K562 (cell line): ENCODE results near the gene PPP1R36.

Experiments used
- ATF2 ChIP-seq: sonication (generic); formaldehyde crosslinking; IDR thresholded peaks from 2 replicates; pipeline ENCODE4 v1.8.1; 2022; ENCODE audit warnings: missing genetic modification reagents
- GABPB1 ChIP-seq: sonication (generic); formaldehyde crosslinking; IDR thresholded peaks from 2 replicates; pipeline ENCODE4 v1.8.0; 2022; ENCODE audit warnings: mild to moderate bottlenecking, missing genetic modification reagents
- HDGF ChIP-seq: fragments of 450-650 bp; IDR thresholded peaks from 2 replicates; pipeline ENCODE4 v1.6.1; 2016
- KLF1 ChIP-seq: fragments of 450-650 bp; IDR thresholded peaks from 2 replicates; pipeline ENCODE4 v1.6.1; 2016; ENCODE audit warnings: missing genetic modification characterization, missing compliant biosample characterization
- SREBF2 ChIP-seq: sonication (generic); formaldehyde crosslinking; IDR thresholded peaks from 2 replicates; pipeline ENCODE4 v1.4.0; 2020; ENCODE audit warnings: mild to moderate bottlenecking, missing genetic modification reagents
- TAF1 ChIP-seq: IDR thresholded peaks from 2 replicates; pipeline ENCODE4 v1.6.1; 2011; ENCODE audit warnings: mild to moderate bottlenecking, low read length, moderate library complexity; ENCODE audit not compliant: insufficient read depth, control insufficient read depth, severe bottlenecking; ENCODE audit errors: extremely low read depth
- USF1 ChIP-seq: sonication (generic); formaldehyde crosslinking; IDR thresholded peaks from 2 replicates; pipeline ENCODE4 v1.9.0; 2022; ENCODE audit warnings: mild to moderate bottlenecking, missing genetic modification reagents
- TF ChIP-seq, protein P1 (sequence below): sonication (generic); formaldehyde crosslinking; IDR thresholded peaks from 2 replicates; pipeline ENCODE4 v1.8.1; 2022; ENCODE audit warnings: missing genetic modification reagents

- TF ChIP-seq SREBF2 (CRISPR knock-in tag) (no peak), GABPB1 (CRISPR knock-in tag) (no peak), HDGF (no peak), USF1 (CRISPR knock-in tag) (no peak), ATF2 (no peak), TAF1 (no peak), KLF1 (tag) (no peak)
- TF ChIP-seq, protein P1, sequence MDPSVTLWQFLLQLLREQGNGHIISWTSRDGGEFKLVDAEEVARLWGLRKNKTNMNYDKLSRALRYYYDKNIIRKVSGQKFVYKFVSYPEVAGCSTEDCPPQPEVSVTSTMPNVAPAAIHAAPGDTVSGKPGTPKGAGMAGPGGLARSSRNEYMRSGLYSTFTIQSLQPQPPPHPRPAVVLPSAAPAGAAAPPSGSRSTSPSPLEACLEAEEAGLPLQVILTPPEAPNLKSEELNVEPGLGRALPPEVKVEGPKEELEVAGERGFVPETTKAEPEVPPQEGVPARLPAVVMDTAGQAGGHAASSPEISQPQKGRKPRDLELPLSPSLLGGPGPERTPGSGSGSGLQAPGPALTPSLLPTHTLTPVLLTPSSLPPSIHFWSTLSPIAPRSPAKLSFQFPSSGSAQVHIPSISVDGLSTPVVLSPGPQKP (CRISPR knock-in tag): no peak
Observed at GRCh38 chr14:64573109-64573508, 23.3 kb downstream of the PPP1R36 start.
